ENCODE measurements around the gene PPP2R3B. TPM values are rescaled to one million over a fixed set of nuclear protein-coding genes. Genes with fewer than 3 reads are reported as not detected.

The PPP2R3B gene
- total and polyA plus RNA-seq, 2 donors (not counting 1 experiment from before 2014, with no cell fraction given): 43.3 to 47.6 TPM

DNA sequence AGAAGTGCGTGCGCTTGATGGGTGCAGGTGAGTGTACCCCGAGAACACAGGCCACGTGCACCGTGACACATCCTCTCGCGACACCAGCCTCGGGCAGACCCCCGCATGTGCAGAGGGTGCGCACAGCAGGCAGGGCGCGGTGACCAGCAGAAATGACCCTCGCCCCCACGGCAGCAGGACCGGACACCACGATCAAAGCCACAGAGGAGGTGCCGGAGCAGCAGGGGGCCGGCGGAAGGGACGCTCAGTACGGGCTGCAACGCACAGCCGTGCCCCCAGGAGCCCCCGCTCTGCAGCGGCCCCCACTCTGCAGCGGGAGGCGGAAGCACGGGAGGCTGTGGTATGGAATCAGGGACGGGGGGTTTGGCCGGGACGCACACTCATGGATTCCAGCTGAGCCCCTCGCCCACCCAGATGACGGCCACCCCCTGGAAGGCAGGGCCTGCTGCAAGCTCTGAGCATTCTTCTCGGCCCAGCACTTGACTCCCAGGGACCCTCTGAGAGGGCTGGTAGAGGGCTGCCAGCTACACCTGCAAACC is 17.1 kb downstream of the PPP2R3B start:
- intact Hi-C loops (cut with micrococcal nuclease): no loop called here

DNA sequence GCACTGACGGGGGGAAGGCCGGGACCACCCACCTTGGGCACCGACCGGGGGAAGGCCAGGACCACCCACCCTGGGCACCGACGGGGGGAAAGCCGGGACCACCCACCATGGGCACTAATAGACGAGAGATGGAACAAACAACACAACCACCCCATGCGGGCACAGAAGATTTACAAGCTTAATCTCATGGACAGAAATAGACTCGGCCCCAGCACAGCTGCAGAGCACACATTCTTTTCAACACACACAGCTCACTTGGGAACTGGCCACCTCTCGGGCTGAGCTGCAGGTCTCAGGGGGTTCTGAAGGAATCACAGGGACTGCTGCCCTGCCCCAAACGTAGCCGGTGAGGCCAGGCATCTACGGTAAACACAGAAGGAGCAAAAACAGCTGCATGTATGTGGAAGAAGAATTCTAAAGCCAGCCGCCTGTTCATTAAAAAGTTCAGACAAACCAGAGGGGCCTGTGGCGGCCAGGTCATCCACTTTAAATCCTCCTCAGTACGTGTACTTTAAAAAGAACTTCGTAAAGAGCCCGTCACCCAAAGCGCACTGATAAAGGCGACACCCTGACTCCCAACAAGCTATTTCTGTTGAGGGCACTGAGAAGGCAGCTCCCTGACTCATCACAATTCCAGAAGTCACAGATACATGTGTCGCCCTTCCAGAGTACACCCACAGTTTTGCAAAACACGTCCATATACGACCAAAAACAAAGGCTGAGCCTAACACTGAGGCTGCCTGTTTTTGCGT is 17.7 kb downstream of the PPP2R3B start:
- POLR2A ChIA-PET: no interaction called here
- Histone ChIP-seq H3K36me3 (replicated peaks in 1 of 2; ENCODE audit: control extremely low read depth in 1 of 2, control insufficient read depth in 1 of 2, extremely low read depth in 1 of 2, insufficient read depth in 2 of 2, low read length in 1 of 2) (no peaks in the 10 kb centered on the region), H3K4me2 (replicated peaks; ENCODE audit: low read depth, low read length, poor library complexity, severe bottlenecking) (no peak overlapping the region), H3K27ac (ENCODE audit: low read length in 2 of 2) (no peak overlapping the region), H2AFZ (ENCODE audit: insufficient read depth, low read depth, low read length, poor library complexity, severe bottlenecking) (no peak overlapping the region), H3K9ac (ENCODE audit: low read length) (no peak overlapping the region), H3K4me3 (ENCODE audit: control extremely low read depth in 1 of 5, extremely low read depth in 1 of 5, insufficient read depth in 1 of 5, low read depth in 2 of 5, low read length in 4 of 5) (no peak overlapping the region), H3K79me2 (ENCODE audit: control insufficient read depth, insufficient read depth, low read length) (peaks cover 22% of the 10 kb centered on the region), H3K4me1 (ENCODE audit: control insufficient read depth in 2 of 2, insufficient read depth in 2 of 2, low read length in 2 of 2) (peaks cover 3 to 17% of the 10 kb centered on the region in 2 donors), H4K20me1 (ENCODE audit: control insufficient read depth, insufficient read depth, low read length, poor library complexity, severe bottlenecking) (peaks cover 29% of the 10 kb centered on the region), H3K9me3 (ENCODE audit: control extremely low read depth in 1 of 3, control insufficient read depth in 2 of 3, insufficient read depth in 1 of 3, low read length in 2 of 3) (peaks cover 0 to 9% (median 0%) of the 10 kb centered on the region in 3 donors), H3K27me3 (replicated peaks in 1 of 4; ENCODE audit: control extremely low read depth in 1 of 4, control insufficient read depth in 3 of 4, insufficient read depth in 4 of 4, low read length in 3 of 4) (peaks cover 0 to 22% (median 5%) of the 10 kb centered on the region in 4 experiments)
- intact Hi-C loops (cut with micrococcal nuclease): no loop called here
- Mint-ChIP-seq H3K4me1 (peaks cover 17% of the 10 kb centered on the region), H3K27me3 (peaks cover 15% of the 10 kb centered on the region), H3K9me3 (ENCODE audit: insufficient read depth) (no peaks in the 10 kb centered on the region), H3K27ac (no peak overlapping the region), H3K4me3 (no peak overlapping the region)
- WGBS (ENCODE audit: insufficient coverage): 55% methylated on average over 25 of the region's 25 CpGs
- DNase-seq (no peak), ATAC-seq (ENCODE audit: low read depth) (no peak)
- CTCF ChIA-PET: no interaction called here
- no peak for TF ChIP-seq EZH2 (IDR thresholded peaks at IDR 0.05; ENCODE audit: borderline replicate concordance, insufficient read depth, low read depth, low read length, poor library complexity, severe bottlenecking)
- TF ChIP-seq, protein P1, sequence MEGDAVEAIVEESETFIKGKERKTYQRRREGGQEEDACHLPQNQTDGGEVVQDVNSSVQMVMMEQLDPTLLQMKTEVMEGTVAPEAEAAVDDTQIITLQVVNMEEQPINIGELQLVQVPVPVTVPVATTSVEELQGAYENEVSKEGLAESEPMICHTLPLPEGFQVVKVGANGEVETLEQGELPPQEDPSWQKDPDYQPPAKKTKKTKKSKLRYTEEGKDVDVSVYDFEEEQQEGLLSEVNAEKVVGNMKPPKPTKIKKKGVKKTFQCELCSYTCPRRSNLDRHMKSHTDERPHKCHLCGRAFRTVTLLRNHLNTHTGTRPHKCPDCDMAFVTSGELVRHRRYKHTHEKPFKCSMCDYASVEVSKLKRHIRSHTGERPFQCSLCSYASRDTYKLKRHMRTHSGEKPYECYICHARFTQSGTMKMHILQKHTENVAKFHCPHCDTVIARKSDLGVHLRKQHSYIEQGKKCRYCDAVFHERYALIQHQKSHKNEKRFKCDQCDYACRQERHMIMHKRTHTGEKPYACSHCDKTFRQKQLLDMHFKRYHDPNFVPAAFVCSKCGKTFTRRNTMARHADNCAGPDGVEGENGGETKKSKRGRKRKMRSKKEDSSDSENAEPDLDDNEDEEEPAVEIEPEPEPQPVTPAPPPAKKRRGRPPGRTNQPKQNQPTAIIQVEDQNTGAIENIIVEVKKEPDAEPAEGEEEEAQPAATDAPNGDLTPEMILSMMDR (IDR thresholded peaks at IDR 0.05): no peak

More for the DNA sequence above, 17.1 kb downstream of the PPP2R3B start:
- Histone ChIP-seq H3K9me3 (ENCODE audit: control extremely low read depth in 1 of 3, control insufficient read depth in 2 of 3, insufficient read depth in 1 of 3, low read length in 2 of 3) (peaks cover 0 to 9% (median 0%) of the 10 kb centered on the region in 3 donors), H3K4me2 (replicated peaks; ENCODE audit: low read depth, low read length, poor library complexity, severe bottlenecking) (no peak overlapping the region), H3K27me3 (replicated peaks in 1 of 4; ENCODE audit: control extremely low read depth in 1 of 4, control insufficient read depth in 3 of 4, insufficient read depth in 4 of 4, low read length in 3 of 4) (peaks cover 0 to 29% (median 7%) of the 10 kb centered on the region in 4 experiments), H3K4me3 (ENCODE audit: control extremely low read depth in 1 of 5, extremely low read depth in 1 of 5, insufficient read depth in 1 of 5, low read depth in 2 of 5, low read length in 4 of 5) (no peak overlapping the region), H3K4me1 (ENCODE audit: control insufficient read depth in 2 of 2, insufficient read depth in 2 of 2, low read length in 2 of 2) (peaks cover 10 to 24% of the 10 kb centered on the region in 2 donors), H2AFZ (ENCODE audit: insufficient read depth, low read depth, low read length, poor library complexity, severe bottlenecking) (no peak overlapping the region), H3K36me3 (replicated peaks in 1 of 2; ENCODE audit: control extremely low read depth in 1 of 2, control insufficient read depth in 1 of 2, extremely low read depth in 1 of 2, insufficient read depth in 2 of 2, low read length in 1 of 2) (no peaks in the 10 kb centered on the region), H3K9ac (ENCODE audit: low read length) (no peak overlapping the region), H4K20me1 (ENCODE audit: control insufficient read depth, insufficient read depth, low read length, poor library complexity, severe bottlenecking) (peaks cover 35% of the 10 kb centered on the region), H3K27ac (ENCODE audit: low read length in 2 of 2) (no peak overlapping the region), H3K79me2 (ENCODE audit: control insufficient read depth, insufficient read depth, low read length) (peaks cover 19% of the 10 kb centered on the region)
- ATAC-seq (ENCODE audit: low read depth) (no peak), DNase-seq (no peak)
- POLR2A ChIA-PET: no interaction called here
- Mint-ChIP-seq H3K4me1 (peaks cover 23% of the 10 kb centered on the region), H3K27me3 (peaks cover 20% of the 10 kb centered on the region), H3K27ac (no peak overlapping the region), H3K9me3 (ENCODE audit: insufficient read depth) (no peaks in the 10 kb centered on the region), H3K4me3 (no peak overlapping the region)
- CTCF ChIA-PET: no interaction called here
- 94% methylated on average over 34 of the region's 34 CpGs for WGBS (ENCODE audit: insufficient coverage)
- no peak for TF ChIP-seq EZH2 (IDR thresholded peaks at IDR 0.05; ENCODE audit: borderline replicate concordance, insufficient read depth, low read depth, low read length, poor library complexity, severe bottlenecking)
- TF ChIP-seq, protein P1 (IDR thresholded peaks at IDR 0.05): no peak
